DOHH2 (cell line): ENCODE measurements around the gene VPS54.

Experiments
- EZH2phosphoT487 ChIP-seq: fragments of 200-600 bp; sonication (generic); IDR thresholded peaks from 2 replicates; pipeline ENCODE4 v1.6.1; 2017; ENCODE audit warnings: borderline replicate concordance, mild to moderate bottlenecking, antibody characterized with exemption, low read length, moderate library complexity, mixed read lengths
- TF ChIP-seq, protein P1 (sequence below): fragments of 200-600 bp; sonication (generic); IDR thresholded peaks from one replicate; pipeline ENCODE4 v1.5.1; 2014; ENCODE audit warnings: antibody characterized with exemption, mild to moderate bottlenecking, low read depth, low read length; ENCODE audit not compliant: poor library complexity, severe bottlenecking

- TF ChIP-seq, protein P1, sequence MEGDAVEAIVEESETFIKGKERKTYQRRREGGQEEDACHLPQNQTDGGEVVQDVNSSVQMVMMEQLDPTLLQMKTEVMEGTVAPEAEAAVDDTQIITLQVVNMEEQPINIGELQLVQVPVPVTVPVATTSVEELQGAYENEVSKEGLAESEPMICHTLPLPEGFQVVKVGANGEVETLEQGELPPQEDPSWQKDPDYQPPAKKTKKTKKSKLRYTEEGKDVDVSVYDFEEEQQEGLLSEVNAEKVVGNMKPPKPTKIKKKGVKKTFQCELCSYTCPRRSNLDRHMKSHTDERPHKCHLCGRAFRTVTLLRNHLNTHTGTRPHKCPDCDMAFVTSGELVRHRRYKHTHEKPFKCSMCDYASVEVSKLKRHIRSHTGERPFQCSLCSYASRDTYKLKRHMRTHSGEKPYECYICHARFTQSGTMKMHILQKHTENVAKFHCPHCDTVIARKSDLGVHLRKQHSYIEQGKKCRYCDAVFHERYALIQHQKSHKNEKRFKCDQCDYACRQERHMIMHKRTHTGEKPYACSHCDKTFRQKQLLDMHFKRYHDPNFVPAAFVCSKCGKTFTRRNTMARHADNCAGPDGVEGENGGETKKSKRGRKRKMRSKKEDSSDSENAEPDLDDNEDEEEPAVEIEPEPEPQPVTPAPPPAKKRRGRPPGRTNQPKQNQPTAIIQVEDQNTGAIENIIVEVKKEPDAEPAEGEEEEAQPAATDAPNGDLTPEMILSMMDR = no peak
- no peak for TF ChIP-seq EZH2phosphoT487
Measured at GRCh38 chr2:64007924-64008323, 11.3 kb downstream of the VPS54 start.
